NCI-H1105 (cell line): Measurements from ENCODE around the gene INSM1.

ENCODE experiments used
- DNase-seq: peaks from one replicate; lab custom pipeline; 2025; lab: John Stamatoyannopoulos, UW

The INSM1 gene

GRCh38 chr20:20393207-20394120, 25.6 kb downstream of the INSM1 start:
- no peak for DNase-seq

- no peak for DNase-seq
These were observed 27.2 kb downstream of the INSM1 start for GRCh38 chr20:20395087-20395486.

DNA sequence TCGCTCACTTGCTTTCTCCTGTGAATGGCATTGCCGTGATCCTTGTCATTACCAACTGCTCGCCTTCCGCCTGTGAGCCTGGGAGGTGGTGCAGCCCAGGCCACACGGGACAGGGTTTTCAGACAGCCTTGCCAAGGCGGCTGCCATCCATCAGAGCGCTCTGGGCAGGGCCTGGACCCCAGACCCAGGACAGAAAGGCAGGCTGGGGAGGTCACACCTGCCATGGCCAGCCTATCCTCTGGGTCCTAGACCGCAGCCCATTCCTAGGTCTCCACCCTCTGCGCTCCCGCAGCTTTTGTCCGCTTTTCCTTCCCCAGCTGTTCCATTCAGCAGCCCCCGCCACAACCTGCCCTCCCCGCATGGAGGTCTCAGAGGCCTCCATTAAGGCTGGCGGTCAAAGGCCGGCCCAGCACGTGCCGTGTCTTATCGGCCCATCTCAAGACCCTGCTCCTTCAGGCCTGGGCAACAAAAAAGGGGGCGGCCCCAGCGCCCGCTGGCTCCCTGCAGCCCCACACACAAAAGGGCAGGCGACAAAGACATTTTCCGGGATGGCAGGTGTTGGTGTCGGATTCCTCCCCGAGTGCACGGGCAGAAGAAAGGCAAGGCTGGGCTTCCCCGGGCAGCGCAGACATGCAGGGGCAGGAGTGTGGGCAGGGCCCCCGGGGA, 28.1 kb downstream of the INSM1 start:
- peak; percentile 98 for DNase-seq

DNA sequence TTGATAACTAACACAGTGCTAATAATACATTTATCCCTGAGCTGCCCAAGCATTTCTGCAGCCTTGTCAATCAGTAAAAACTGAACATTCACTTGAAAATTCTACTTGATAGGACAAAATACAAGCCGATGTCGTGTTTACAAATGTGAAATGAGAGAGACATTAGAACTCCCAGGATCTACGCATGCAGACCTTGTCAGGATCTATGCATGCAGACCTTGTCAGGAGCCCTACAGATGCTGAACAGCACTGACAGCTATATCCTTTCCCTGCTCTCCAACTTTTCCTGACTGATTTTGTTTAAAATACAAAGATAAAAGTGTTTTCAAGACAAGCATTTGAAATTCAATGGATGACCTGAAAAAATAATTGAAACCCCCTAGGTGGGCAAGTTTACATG, 28.9 kb downstream of the INSM1 start:
- no peak for DNase-seq

GRCh38 chr20:20398123-20398522, 30.2 kb downstream of the INSM1 start:
- no peak for DNase-seq

DNA sequence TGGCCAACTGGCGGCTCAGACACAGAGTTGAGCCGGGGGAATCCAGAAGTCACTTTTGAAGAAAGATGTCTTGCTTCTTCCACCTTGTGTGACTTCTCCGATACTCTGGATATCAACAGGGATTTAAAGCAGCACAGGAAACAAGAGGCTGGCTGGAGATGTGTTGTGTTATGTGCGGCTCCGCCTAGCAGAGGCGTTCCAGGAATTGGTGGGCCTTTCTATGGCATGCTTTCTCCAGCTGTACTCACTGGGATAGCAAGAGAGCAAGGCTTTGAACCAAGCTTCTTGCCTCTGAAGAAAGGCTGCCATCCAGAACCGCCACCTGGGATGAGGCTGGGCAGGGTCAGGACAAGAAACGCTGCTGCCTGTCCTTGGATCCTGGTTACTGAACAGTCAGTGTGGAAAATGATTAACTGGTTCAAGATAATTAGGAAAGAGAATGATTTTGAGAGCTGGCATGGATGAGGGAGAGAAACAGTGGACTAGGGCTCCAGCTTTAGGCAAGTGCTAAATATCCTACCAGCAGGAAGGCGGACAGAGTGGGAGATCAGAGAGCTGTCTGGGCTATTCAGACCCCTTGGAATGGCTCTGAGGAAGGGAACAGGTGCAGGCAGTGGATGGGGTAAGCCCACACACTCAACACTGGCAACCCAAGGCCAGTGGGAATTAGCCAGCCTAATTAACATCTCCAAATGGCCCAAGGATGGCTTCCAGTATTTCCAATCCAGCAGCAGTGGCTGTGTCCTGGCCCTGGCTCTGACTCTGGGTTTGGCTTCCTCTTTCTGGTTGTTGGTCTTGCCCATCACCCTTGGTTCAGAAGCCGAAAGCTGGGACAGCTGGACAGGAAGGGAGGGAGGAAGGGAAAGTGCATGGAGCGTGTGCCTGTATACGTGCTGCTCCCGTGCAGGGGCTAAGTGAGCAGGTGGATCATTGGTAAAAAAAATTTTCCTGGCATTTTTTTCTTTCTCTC, 31.9 kb downstream of the INSM1 start:
- no peak for DNase-seq

DNA sequence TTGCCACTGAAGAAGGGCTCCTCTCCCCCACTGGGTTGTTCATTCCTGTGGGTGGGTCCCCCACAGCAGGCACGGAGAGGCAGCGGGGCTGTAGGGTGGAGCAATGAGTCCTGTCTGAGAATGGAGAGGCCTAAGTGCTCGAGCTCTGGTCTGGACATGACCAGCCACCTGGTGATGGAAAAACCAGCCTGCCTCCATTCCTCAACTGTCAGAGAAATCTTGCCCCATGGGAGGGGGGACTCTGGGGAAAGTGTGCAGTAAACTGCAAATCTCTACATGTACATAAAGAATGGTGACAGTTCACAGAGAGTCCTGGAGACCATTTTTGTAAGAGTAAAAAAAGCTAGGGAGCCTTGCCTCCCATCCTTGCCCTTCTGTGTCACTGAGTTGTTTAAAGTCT, 34.1 kb downstream of the INSM1 start:
- no peak for DNase-seq

DNA sequence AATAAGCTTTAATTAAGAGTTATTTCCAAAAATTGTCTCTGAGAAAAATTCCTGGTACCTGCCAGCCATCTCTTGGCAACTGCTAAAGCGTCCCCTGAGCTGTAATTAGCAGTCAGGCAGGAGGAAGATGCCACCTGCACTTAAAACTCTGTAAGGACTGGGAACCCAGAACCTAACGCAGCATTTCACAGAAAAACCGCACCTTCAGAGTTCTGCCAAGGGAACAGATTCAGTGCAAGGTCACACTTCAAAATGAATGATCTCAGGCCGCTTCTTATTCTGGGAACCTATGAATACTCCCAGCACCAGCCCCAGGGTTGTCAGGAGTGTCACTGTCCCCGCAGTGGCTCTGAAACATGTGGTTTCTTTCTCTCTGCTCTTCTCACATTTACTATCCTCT, 36.7 kb downstream of the INSM1 start:
- DNase-seq = no peak

DNA sequence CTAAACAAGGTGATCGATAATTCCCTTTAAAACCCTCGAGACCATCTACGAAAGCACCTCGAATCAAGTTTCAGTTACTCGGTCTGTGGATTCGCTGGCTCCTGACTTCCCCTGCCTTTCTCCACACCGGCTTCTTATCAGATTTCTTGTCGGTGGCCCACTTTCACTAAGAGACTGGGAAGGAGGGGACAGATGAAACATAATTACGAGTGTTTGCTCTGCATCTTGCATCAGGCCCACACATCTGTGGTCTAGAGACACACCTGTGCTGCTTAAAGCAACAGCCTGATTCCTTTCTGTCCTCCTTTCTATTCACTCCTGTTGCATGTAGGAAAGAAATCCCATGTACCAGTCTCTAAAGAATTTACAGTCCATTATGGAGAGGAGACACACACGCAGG, 37.7 kb downstream of the INSM1 start:
- no peak for DNase-seq

- DNase-seq = no peak
These were observed 38.4 kb downstream of the INSM1 start for GRCh38 chr20:20406306-20406705.

DNA sequence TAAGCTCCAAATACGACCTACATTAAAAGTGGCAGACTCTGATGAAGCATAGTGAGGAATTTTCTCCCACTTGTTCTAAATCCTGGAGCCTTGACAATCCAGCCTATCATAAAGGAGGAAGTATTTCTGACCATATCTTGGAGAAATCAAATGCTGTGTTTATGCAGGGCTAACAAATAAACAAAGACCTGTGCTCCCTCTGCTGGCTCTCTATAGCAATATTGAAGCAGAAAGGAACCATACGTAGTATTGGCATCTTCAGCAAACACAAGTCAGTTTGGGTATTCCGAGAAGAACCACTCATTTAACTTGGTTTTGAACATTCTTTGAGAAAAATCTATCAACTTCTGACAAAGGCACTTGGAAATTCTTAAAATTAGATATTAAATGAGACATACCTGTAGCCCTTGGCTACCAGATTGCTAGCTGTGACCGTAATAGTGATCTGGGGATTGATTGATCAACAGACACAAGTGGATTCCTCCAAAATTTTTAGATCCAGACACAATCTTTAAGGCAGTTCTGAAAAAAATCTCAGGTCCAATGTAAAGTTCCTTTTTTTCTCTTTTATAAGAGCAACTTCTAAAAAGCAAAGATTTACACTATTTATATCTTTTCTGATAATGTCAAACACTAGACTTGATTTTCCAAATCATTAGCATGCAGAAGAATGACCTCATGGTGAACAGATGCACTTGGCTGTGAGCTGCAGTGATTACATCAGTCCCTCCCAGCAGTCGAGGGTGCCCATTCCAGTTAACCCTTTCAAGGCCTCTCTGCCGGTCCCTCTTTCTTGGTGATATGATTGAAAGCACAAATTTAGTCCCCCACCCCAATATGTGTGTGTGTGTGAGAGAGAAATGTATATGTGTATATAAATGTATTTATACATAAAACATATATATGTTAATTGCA, 40.2 kb downstream of the INSM1 start:
- peak; percentile 45 for DNase-seq

DNA sequence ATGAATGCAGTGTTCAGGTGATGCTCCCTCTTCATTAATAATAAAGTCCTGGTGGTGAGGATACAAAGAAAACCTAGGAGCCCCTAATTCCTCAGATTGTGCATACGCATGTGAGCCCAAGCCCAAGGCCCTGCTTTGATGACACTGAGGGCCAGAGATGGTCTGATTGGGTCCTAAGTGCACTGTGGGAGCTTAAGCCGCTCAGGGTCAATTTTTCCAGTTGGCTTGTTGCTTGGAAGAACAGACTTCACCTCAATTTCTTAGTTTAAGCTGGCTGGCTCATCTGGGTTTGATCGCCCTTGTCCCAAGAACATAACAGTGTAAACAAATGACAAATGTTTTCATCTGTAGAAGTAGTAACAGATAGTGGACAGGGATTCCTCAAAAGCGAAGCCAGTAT, 41.4 kb downstream of the INSM1 start:
- no peak for DNase-seq

GRCh38 chr20:20410678-20411077, 42.8 kb downstream of the INSM1 start:
- peak; percentile 71 for DNase-seq

DNA sequence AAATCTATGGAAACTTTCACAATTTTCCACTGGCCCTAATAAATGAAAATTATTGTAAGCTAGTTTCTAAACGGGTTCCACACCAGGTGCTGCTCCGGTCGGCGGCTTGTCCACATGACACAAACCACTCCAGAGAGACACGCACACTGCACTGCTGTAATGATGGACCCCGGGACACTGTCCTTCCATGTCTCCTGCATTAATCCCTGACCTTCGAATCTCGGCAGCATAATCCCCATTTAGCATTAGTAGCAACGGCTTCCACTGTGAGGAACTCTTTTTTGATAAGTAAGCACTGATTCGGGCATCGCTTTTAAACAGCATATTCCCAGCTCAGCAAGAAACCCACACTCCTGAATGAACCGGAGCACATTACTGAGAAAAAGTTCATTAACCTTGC, 43.5 kb downstream of the INSM1 start:
- DNase-seq = no peak

DNA sequence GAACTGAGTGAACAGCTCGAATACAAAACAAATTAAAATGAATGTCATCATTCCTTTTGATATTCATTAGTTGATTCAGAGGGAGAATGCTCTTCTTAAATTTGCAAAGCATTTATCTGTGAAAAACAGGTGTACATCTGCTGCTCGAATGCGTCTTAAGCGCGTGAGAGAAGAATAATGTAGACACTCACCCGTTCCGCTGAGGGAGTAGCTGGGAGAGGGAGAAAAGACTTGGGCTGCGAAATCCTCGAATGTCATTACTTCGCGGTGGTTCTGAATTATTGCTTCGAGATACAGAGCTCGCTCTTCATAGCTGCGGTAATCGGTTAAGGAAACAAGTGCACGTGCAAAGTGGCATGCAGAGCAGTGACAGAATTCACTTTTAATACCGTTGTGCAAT, 43.9 kb downstream of the INSM1 start:
- no peak for DNase-seq

- DNase-seq = no peak
These were observed 44.8 kb downstream of the INSM1 start for GRCh38 chr20:20412750-20413149.

- no peak for DNase-seq
These were observed 45.9 kb downstream of the INSM1 start for GRCh38 chr20:20413810-20414281.

DNA sequence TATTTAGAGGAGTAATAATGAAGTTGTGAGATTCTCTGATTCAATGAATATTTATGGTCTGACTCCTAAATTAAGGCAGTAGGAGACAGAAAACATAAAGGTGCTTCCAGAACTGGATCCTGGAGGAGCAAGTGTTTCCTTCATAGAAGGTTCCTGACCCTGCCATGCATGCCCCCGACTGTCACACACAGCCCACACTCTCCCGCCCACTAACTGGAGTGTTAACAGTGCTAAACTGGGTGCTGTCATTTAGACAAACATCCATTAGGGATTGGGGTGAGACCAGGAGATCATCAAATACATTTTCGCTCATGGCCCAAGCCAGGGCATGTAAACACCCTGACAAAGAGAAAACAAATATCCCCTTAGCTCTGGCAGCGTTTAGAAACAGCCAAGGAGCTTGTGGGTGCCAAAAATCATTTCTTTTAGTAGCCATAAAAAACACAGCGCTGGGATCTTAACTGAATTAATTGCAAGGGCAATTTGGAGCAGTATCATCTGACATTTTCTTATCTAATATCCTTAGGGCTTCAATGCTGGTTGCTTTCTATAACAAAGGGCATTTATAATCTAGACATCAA, 46.8 kb downstream of the INSM1 start:
- DNase-seq = peak; percentile 50

- DNase-seq = no peak
These were observed 47.4 kb downstream of the INSM1 start for GRCh38 chr20:20415321-20415720.

GRCh38 chr20:20417876-20418676, 50.2 kb downstream of the INSM1 start:
- no peak for DNase-seq
